MCF 10A (cell line): ENCODE data around the gene PTOV1. TPM values are rescaled to one million over a fixed set of nuclear protein-coding genes. Genes with fewer than 3 reads are reported as not detected.

Experiments used
- BruUV-seq: library from RNA; stranded (reverse); fragments of 400-500 nt; replicated peaks from 2 replicates; lab custom pipeline; 2021; lab: Mats Ljungman, UMichigan
- CTCF ChIA-PET: fragments of 300-600 bp; sonication (Branson Sonifier 250); formaldehyde crosslinking; extraction: SDS; loops from one replicate; lab custom pipeline; 2021; ENCODE audit warnings: antibody characterized with exemption, inconsistent platforms; lab: Yijun Ruan, JAX
- POLR2A ChIA-PET: fragments of 300-600, 350-650 bp; sonication (Branson Sonifier 250); formaldehyde crosslinking; extraction: SDS; loops from one replicate; lab custom pipeline; 2020; ENCODE audit warnings: antibody characterized with exemption, inconsistent platforms; lab: Yijun Ruan, JAX
- DNase-seq: peaks from one replicate; pipeline ENCODE4 v3.0.0-alpha.2; 2018; ENCODE audit not compliant: unreplicated experiment
- H3K27ac Mint-ChIP-seq: one replicate; pipeline ENCODE4 v1.8.0; 2022; ENCODE audit warnings: mild to moderate bottlenecking, low read depth, mixed read lengths; ENCODE audit not compliant: unreplicated experiment
- H3K27me3 Mint-ChIP-seq: one replicate; pipeline ENCODE4 v1.8.0; 2022; ENCODE audit warnings: mixed read lengths; ENCODE audit not compliant: insufficient read depth, unreplicated experiment
- H3K36me3 Mint-ChIP-seq: one replicate; pipeline ENCODE4 v1.8.0; 2022; ENCODE audit warnings: mild to moderate bottlenecking, moderate library complexity, mixed read lengths; ENCODE audit not compliant: insufficient read depth, unreplicated experiment
- H3K4me1 Mint-ChIP-seq: one replicate; pipeline ENCODE4 v1.8.0; 2022; ENCODE audit warnings: mixed read lengths; ENCODE audit not compliant: insufficient read depth, unreplicated experiment
- H3K4me3 Mint-ChIP-seq: one replicate; pipeline ENCODE4 v1.8.0; 2022; ENCODE audit warnings: mild to moderate bottlenecking, moderate library complexity, mixed read lengths; ENCODE audit not compliant: unreplicated experiment
- H3K9me3 Mint-ChIP-seq: one replicate; pipeline ENCODE4 v1.8.0; 2022; ENCODE audit warnings: mixed read lengths; ENCODE audit not compliant: unreplicated experiment
- CTCF ChIP-seq: fragments of 200-600 bp; IDR thresholded peaks from one replicate; pipeline ENCODE4 v1.8.0; 2022; ENCODE audit warnings: antibody characterized with exemption, mild to moderate bottlenecking; ENCODE audit not compliant: unreplicated experiment
- intact Hi-C: fragments of 100-400 bp; cut with micrococcal nuclease; formaldehyde crosslinking; loops from 2 replicates; pipeline ENCODE4 v1.14.1; 2022
- total RNA-seq: library from RNA; stranded (reverse); gene quantifications from 2 replicates; pipeline ENCODE4 v1.2.3, GENCODE V29; 2022

The PTOV1 gene
- total RNA-seq, 1 experiment from 2014 or later, result 78.8 TPM

- H3K4me3 Mint-ChIP-seq, result no peak overlapping the region
- H3K27me3 Mint-ChIP-seq, result no peaks in the 10 kb centered on the region
- intact Hi-C loops, result loop anchor here (10.0 kb wide), 1 partner anchor 182 kb away; the partner anchor contains the start of gene PRMT1
- H3K27ac Mint-ChIP-seq, result no peak overlapping the region
- no peaks in the 10 kb centered on the region for H3K9me3 Mint-ChIP-seq
- no peak for DNase-seq
- TF ChIP-seq CTCF, result no peak
- ChIA-PET POLR2A (interaction anchor here (1.0 kb wide), 1 partner anchor 11 kb away, joined by 3 read pairs; no protein-coding TSS in a partner anchor), CTCF (interaction anchor here (0.6 kb wide), 1 partner anchor 9 kb away, joined by 3 read pairs; no protein-coding TSS in a partner anchor)
- H3K4me1 Mint-ChIP-seq, result peaks cover 13% of the 10 kb centered on the region
- no TSS peak for BruUV-seq
- peaks cover 66% of the 10 kb centered on the region for H3K36me3 Mint-ChIP-seq
These were observed 6.3 kb downstream of the PTOV1 start for GRCh38 chr19:49857061-49857837.

- DNase-seq, result no peak
- CTCF ChIA-PET, result interaction anchor here (0.6 kb wide), 1 partner anchor 9 kb away, joined by 3 read pairs; no protein-coding TSS in a partner anchor
- H3K27me3 Mint-ChIP-seq, result no peaks in the 10 kb centered on the region
- TF ChIP-seq CTCF, result no peak
- no peak overlapping the region for H3K4me3 Mint-ChIP-seq
- H3K36me3 Mint-ChIP-seq, result peaks cover 61% of the 10 kb centered on the region
- peaks cover 8% of the 10 kb centered on the region for H3K4me1 Mint-ChIP-seq
- no peak overlapping the region for H3K27ac Mint-ChIP-seq
- BruUV-seq, result no TSS peak
- no peaks in the 10 kb centered on the region for H3K9me3 Mint-ChIP-seq
- POLR2A ChIA-PET, result interaction anchor here (1.0 kb wide), 1 partner anchor 10 kb away, joined by 3 read pairs; no protein-coding TSS in a partner anchor
- intact Hi-C loops, result loop anchor here (10.0 kb wide), 1 partner anchor 183 kb away; the partner anchor contains the start of gene PRMT1
These were observed 6.8 kb downstream of the PTOV1 start for GRCh38 chr19:49857838-49858087.

- BruUV-seq, result no TSS peak
- ChIA-PET CTCF (interaction anchor here (0.6 kb wide), 1 partner anchor 8 kb away, joined by 3 read pairs; no protein-coding TSS in a partner anchor), POLR2A (interaction anchor here (0.9 to 1.3 kb wide), 4 partner anchors 8 to 11 kb away, joined by 3 to 11 read pairs (median 3); partner anchors contain the start of gene PTOV1)
- no peak overlapping the region for H3K27ac Mint-ChIP-seq
- H3K4me1 Mint-ChIP-seq, result peaks cover 6% of the 10 kb centered on the region
- intact Hi-C loops, result loop anchor here (10.0 kb wide), 1 partner anchor 184 kb away; the partner anchor contains the start of gene PRMT1
- H3K27me3 Mint-ChIP-seq, result no peaks in the 10 kb centered on the region
- H3K9me3 Mint-ChIP-seq, result no peaks in the 10 kb centered on the region
- no peak overlapping the region for H3K4me3 Mint-ChIP-seq
- no peak for DNase-seq
- H3K36me3 Mint-ChIP-seq, result peaks cover 65% of the 10 kb centered on the region
- TF ChIP-seq CTCF, result no peak
These were observed 7.4 kb downstream of the PTOV1 start for GRCh38 chr19:49858088-49858985.
